ENCODE results near the gene WDR46.

Gene WDR46

GRCh38 chr6:33313709-33314514 is 24.9 kb upstream of the WDR46 start, which contains the start of gene TAPBP:
Gene TAPBP (minus strand): TSS chr6:33314078. CDS start chr6:33314041, 37 bp downstream.
- no peak for DNase-seq

GRCh38 chr6:33313105-33313708 is 24.2 kb upstream of the WDR46 start:
- DNase-seq: no peak

GRCh38 chr6:33312361-33313104 is 23.5 kb upstream of the WDR46 start:
- DNase-seq: peak; percentile 29

GRCh38 chr6:33306356-33306755 is 17.3 kb upstream of the WDR46 start:
- DNase-seq: no peak

- no peak for DNase-seq
Measured at GRCh38 chr6:33305052-33305451, 16.0 kb upstream of the WDR46 start.

- no peak for DNase-seq
Measured at GRCh38 chr6:33304216-33304615, 15.2 kb upstream of the WDR46 start.

- DNase-seq: no peak
Measured at GRCh38 chr6:33301877-33302276, 12.8 kb upstream of the WDR46 start.

- DNase-seq: peak; percentile 56
Measured at GRCh38 chr6:33299237-33299944, 10.4 kb upstream of the WDR46 start.

- DNase-seq: no peak
Measured at GRCh38 chr6:33298773-33299236, 9.8 kb upstream of the WDR46 start, which contains the start of gene RGL2. Gene RGL2 (minus strand): TSS chr6:33298942. CDS start chr6:33298610, 332 bp downstream.

- no peak for DNase-seq
Measured at GRCh38 chr6:33297956-33298772, 9.1 kb upstream of the WDR46 start.

GRCh38 chr6:33297406-33297955 is 8.4 kb upstream of the WDR46 start:
- no peak for DNase-seq

GRCh38 chr6:33296797-33297405 is 7.9 kb upstream of the WDR46 start:
- DNase-seq: no peak

- no peak for DNase-seq
Measured at GRCh38 chr6:33295621-33296369, 6.8 kb upstream of the WDR46 start.

- no peak for DNase-seq
Measured at GRCh38 chr6:33294086-33294823, 5.2 kb upstream of the WDR46 start.

- no peak for DNase-seq
Measured at GRCh38 chr6:33292996-33293682, 4.1 kb upstream of the WDR46 start.

GRCh38 chr6:33290459-33290858 is 1.4 kb upstream of the WDR46 start:
- no peak for DNase-seq

GRCh38 chr6:33289784-33290315 is 811 bp upstream of the WDR46 start:
- no peak for DNase-seq

GRCh38 chr6:33288141-33288920 is 708 bp downstream of the WDR46 start:
- no peak for DNase-seq
